Nephron progenitor cell (in vitro differentiated cells): ENCODE results near the gene TRPM1.

Experiments
- DNase-seq: peaks from one replicate; pipeline ENCODE4 v3.0.0; 2021
- H3K27ac Mint-ChIP-seq: 2 replicates; pipeline ENCODE4 v1.8.0; 2021; ENCODE audit warnings: mild to moderate bottlenecking, moderate library complexity, mixed read lengths
- H3K27me3 Mint-ChIP-seq: 2 replicates; pipeline ENCODE4 v1.8.0; 2021; ENCODE audit warnings: mild to moderate bottlenecking, low read depth, mixed read lengths; ENCODE audit not compliant: poor library complexity
- H3K36me3 Mint-ChIP-seq: 2 replicates; pipeline ENCODE4 v1.8.0; 2021; ENCODE audit warnings: low read depth, mixed read lengths
- H3K4me1 Mint-ChIP-seq: 2 replicates; pipeline ENCODE4 v1.8.0; 2021; ENCODE audit warnings: mixed read lengths
- H3K4me3 Mint-ChIP-seq: 2 replicates; pipeline ENCODE4 v1.8.0; 2021; ENCODE audit warnings: mild to moderate bottlenecking, moderate library complexity, mixed read lengths
- H3K9me3 Mint-ChIP-seq: 2 replicates; pipeline ENCODE4 v1.8.0; 2021; ENCODE audit warnings: mild to moderate bottlenecking, moderate library complexity, mixed read lengths
- TF ChIP-seq, protein P1 (sequence below): fragments of 200-600 bp; sonication (generic); IDR thresholded peaks from 2 replicates; pipeline ENCODE4 v1.5.0; 2021; ENCODE audit warnings: antibody characterized with exemption

Gene TRPM1

DNA sequence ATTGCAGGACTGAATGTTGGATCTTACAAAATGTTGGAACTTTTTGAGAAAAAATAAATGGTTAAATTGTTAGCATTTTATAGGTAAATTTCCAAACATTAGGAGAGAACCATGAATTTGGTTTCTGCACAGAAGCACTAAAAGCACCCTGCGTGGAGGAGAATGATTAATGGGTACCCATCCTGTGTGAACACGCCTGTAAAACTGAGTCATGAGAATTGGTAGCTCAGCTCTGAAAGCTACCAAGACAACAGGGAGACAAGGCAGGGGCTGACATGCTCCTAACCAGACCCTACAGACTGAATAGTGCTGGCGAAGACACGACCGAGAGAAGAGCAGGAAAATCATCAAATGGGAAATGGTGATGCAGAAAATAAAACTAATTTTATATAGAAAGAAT, 77.7 kb downstream of the TRPM1 start:
- H3K9me3 Mint-ChIP-seq = no peaks in the 10 kb centered on the region
- DNase-seq = no peak
- peaks cover 3% of the 10 kb centered on the region for H3K27me3 Mint-ChIP-seq
- TF ChIP-seq, protein P1, sequence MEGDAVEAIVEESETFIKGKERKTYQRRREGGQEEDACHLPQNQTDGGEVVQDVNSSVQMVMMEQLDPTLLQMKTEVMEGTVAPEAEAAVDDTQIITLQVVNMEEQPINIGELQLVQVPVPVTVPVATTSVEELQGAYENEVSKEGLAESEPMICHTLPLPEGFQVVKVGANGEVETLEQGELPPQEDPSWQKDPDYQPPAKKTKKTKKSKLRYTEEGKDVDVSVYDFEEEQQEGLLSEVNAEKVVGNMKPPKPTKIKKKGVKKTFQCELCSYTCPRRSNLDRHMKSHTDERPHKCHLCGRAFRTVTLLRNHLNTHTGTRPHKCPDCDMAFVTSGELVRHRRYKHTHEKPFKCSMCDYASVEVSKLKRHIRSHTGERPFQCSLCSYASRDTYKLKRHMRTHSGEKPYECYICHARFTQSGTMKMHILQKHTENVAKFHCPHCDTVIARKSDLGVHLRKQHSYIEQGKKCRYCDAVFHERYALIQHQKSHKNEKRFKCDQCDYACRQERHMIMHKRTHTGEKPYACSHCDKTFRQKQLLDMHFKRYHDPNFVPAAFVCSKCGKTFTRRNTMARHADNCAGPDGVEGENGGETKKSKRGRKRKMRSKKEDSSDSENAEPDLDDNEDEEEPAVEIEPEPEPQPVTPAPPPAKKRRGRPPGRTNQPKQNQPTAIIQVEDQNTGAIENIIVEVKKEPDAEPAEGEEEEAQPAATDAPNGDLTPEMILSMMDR = no peak
- no peak overlapping the region for H3K4me3 Mint-ChIP-seq
- no peak overlapping the region for H3K27ac Mint-ChIP-seq
- H3K36me3 Mint-ChIP-seq = no peaks in the 10 kb centered on the region
- peaks cover 26% of the 10 kb centered on the region for H3K4me1 Mint-ChIP-seq

DNA sequence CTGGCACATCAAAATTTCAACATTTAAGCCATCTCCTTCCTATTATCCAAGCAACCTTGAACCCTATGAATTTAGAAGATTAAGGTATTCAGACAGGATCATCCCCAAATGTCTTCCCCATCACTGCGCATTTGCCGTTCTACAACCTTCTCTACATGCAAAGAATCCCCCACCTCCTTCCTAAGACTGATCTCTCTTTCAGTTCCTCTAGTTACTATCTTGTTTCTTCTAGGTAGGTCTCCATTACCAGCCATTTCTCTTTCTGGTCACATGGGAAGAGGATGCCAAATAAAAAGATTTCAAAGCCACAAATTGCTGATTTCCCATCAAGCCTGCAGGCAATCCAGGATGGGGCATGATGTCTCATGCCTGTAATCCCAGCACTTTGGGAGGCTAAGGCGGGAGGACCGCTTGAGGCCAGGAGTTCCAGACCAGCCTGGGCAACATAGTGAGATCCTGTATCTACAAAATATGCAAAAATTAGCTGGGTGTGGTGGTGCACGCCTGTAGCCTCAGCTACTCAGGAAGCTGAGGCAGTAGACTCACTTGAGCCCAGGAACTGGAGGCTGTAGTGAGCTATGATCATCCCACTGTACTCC, 80.4 kb downstream of the TRPM1 start:
- Mint-ChIP-seq H3K4me3 (no peak overlapping the region), H3K9me3 (no peaks in the 10 kb centered on the region), H3K36me3 (no peaks in the 10 kb centered on the region), H3K27ac (no peak overlapping the region), H3K4me1 (peaks cover 26% of the 10 kb centered on the region), H3K27me3 (peaks cover 7% of the 10 kb centered on the region)
- TF ChIP-seq, protein P1 = no peak
- no peak for DNase-seq

DNA sequence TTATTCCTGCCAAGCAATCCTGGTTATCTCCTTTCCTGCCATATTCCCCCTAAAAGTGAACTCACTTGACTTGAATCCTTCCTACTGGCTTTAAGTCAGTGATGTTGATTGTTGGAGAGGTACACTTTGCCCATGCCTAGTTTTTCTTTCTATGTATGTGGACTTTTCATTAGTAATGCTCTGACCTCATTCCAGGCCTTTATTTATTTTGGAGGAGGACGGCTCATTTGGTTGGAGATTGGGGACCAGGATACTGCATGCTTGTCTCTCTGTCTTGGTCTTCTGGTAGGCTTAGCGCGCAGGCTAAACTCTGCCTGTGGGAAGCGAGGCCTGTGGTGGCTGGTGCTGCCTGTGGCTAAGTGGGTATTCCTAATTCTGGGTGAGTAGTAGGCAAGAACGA, 81.0 kb downstream of the TRPM1 start:
- TF ChIP-seq, protein P1 = no peak
- H3K27me3 Mint-ChIP-seq = peaks cover 7% of the 10 kb centered on the region
- H3K36me3 Mint-ChIP-seq = no peaks in the 10 kb centered on the region
- H3K27ac Mint-ChIP-seq = no peak overlapping the region
- H3K4me1 Mint-ChIP-seq = peaks cover 26% of the 10 kb centered on the region
- H3K4me3 Mint-ChIP-seq = no peak overlapping the region
- no peaks in the 10 kb centered on the region for H3K9me3 Mint-ChIP-seq
- DNase-seq = no peak

DNA sequence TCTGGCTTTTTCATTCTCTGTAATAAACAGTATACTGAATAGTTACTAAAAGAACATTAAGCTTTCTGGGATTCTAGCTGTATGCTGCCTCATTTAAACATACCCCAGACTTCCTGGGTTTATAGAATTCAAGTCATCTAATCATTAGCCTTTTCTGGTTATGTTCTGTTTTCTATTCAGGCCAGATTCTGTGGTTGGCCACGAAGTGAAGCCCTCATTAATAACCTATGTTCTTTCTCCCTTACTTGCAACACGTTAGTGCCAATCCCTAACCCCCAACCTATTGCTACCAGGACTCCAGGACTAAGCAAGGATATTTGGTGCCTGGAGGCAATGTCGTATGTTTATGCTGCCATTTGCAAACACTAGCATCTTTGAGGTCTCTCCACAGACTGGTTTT, 81.5 kb downstream of the TRPM1 start:
- Mint-ChIP-seq H3K9me3 (no peaks in the 10 kb centered on the region), H3K27ac (no peak overlapping the region), H3K27me3 (peaks cover 7% of the 10 kb centered on the region), H3K36me3 (no peaks in the 10 kb centered on the region), H3K4me3 (no peak overlapping the region), H3K4me1 (peaks cover 23% of the 10 kb centered on the region)
- TF ChIP-seq, protein P1 = no peak
- DNase-seq = no peak

DNA sequence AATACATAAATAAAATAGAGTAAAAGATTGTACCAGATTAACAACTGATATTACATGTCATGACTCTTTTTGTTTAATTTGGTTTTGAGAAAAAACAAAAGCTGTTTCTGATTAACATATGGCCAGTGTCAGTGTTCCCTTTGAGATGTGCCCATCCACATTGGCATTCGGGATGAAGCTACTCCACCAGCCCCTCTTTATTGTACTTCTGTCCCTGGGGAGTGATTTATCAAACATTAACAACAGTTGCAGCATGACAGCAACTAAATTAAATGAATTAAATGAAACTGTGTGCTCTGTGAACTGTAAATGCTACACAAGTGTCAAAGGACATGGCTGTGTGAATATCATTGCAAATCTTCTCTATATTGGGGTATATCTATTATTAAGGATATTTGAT, 84.2 kb downstream of the TRPM1 start:
- no peak for DNase-seq
- Mint-ChIP-seq H3K4me1 (no peaks in the 10 kb centered on the region), H3K4me3 (no peak overlapping the region), H3K27me3 (peaks cover 4% of the 10 kb centered on the region), H3K9me3 (peaks cover 24% of the 10 kb centered on the region), H3K36me3 (peaks cover 13% of the 10 kb centered on the region), H3K27ac (no peak overlapping the region)
- TF ChIP-seq, protein P1 = no peak

DNA sequence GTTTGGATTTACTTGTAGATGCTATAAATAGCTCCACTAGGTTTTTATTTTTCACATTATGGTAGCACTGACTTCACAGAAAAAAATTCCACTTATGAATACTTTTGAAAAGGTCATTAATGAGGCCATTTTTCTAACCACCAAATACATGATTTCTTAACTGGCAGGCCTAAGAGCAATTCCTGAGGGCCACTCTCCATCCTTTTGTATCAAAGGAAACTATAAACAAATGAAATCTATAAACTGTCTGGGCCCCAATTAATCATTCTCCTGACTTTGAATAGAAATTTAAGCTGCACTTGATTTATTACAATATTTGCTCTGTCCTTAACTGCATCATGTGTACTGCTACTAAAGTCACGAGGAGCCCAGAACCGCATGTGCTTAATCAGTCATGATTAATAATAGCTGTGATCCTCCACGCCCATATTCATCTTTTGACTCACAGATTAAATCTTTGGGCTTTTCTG, 85.0 kb downstream of the TRPM1 start:
- H3K27ac Mint-ChIP-seq = no peak overlapping the region
- no peak overlapping the region for H3K4me3 Mint-ChIP-seq
- peaks cover 32% of the 10 kb centered on the region for H3K9me3 Mint-ChIP-seq
- no peak for DNase-seq
- no peaks in the 10 kb centered on the region for H3K4me1 Mint-ChIP-seq
- H3K27me3 Mint-ChIP-seq = peaks cover 4% of the 10 kb centered on the region
- TF ChIP-seq, protein P1 = no peak
- H3K36me3 Mint-ChIP-seq = peaks cover 14% of the 10 kb centered on the region
